Myocyte (in vitro differentiated cells): ENCODE data around the gene SFR1. TPM values are rescaled to one million over a fixed set of nuclear protein-coding genes. Genes with fewer than 3 reads are reported as not detected.
"Not testable (repeated sequence)": the region's sequence is repeated elsewhere in the genome, so short reads cannot be mapped to it uniquely, and the experiment has no call there.

Source experiments
- DNase-seq: peaks from one replicate; pipeline ENCODE4 v3.0.0-alpha.2; 2012; ENCODE audit warnings: low read depth
- total RNA-seq: library from RNA; depleted of rRNA; stranded (reverse); fragments of >200 nt; gene quantifications from 2 replicates; pipeline ENCODE4 v1.2.3, GENCODE V29; 2014

Gene SFR1
- total RNA-seq, 1 donor from 2014 or later: 6.6 TPM

DNA sequence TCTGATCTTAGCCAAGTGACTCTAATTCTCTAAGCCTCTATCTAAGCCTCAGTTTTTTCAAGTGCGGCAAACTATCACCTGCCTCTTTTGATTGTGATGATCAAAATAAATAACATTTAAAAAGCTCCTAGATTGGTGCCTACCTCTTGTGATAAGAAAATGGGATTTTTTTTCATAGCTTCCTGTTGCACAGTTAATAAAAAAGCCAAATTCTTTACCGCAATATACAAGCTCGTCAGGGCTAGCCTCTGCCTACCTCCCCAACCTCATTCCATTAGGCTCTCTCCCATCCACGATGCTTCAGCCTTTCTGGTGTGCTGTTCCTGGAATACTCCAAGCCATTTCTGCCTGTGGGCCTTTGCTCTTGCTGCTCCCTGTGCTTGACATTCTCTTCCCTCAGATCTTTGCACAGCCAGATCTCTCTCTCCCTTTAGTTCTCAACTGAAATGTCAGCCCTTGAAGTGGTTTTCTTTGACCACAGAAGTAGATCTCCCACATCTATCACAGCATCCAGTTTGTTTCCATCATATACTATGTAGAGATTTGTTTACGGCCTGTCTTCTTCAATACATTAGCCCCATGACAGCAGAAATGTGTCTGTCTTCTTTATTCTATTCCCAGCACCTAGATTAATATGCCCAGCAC, 48.8 kb downstream of the SFR1 start:
- DNase-seq: no peak

GRCh38 chr10:104174136-104174535, 52.2 kb downstream of the SFR1 start:
- not testable (repeated sequence) for DNase-seq

Other genes starting within 250 kb of the SFR1 start
- gene STN1, start 204.0 kb upstream of the SFR1 start, total RNA-seq: 51.2 and 77.2 TPM in 2 replicates
- 54.4 and 57.7 TPM in 2 replicates for gene SLK, start 155.0 kb upstream of the SFR1 start, total RNA-seq
- gene COL17A1, start 36.3 kb upstream of the SFR1 start, total RNA-seq: 0.03 and 0.16 TPM in 2 replicates
- not detected in 2 replicates for gene CFAP43, start 110.2 kb downstream of the SFR1 start, total RNA-seq
- gene GSTO1, start 132.7 kb downstream of the SFR1 start, total RNA-seq: 53.2 and 58.7 TPM in 2 replicates
- not detected in 2 replicates for gene GSTO2, start 147.0 kb downstream of the SFR1 start, total RNA-seq
- gene ITPRIP, start 216.3 kb downstream of the SFR1 start, total RNA-seq: 4.4 and 5.2 TPM in 2 replicates
- gene CFAP58, start 231.7 kb downstream of the SFR1 start, total RNA-seq: 0.56 and 0.62 TPM in 2 replicates